ENCODE measurements around the gene DLG2.

The DLG2 gene

DNA sequence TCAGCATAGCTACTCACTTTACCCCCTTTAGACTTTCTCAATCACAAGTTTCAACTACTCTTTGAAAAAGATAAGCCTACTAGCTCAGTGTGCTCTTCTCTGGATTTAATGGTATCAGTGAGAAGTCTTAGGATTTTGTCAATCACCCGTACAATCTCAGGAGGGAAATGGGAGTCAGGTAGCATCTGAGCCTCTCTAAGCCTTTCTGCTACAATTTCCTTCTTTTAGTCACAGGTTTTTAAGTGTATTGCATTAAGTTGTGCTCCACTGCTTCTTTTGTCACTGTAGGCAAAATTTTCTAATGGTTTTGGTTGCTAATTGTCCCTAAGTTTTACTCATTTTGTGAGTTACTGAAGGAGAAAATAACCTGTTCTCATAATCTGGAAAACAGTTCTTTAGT is 1582.4 kb downstream of the DLG2 start:
- TF ChIP-seq, protein P1, sequence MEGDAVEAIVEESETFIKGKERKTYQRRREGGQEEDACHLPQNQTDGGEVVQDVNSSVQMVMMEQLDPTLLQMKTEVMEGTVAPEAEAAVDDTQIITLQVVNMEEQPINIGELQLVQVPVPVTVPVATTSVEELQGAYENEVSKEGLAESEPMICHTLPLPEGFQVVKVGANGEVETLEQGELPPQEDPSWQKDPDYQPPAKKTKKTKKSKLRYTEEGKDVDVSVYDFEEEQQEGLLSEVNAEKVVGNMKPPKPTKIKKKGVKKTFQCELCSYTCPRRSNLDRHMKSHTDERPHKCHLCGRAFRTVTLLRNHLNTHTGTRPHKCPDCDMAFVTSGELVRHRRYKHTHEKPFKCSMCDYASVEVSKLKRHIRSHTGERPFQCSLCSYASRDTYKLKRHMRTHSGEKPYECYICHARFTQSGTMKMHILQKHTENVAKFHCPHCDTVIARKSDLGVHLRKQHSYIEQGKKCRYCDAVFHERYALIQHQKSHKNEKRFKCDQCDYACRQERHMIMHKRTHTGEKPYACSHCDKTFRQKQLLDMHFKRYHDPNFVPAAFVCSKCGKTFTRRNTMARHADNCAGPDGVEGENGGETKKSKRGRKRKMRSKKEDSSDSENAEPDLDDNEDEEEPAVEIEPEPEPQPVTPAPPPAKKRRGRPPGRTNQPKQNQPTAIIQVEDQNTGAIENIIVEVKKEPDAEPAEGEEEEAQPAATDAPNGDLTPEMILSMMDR (IDR thresholded peaks at IDR 0.05; ENCODE audit: low read depth, low read length): no peak
- no peak overlapping the region for H3K4me3 ChIP-seq (replicated peaks in 1 of 2; ENCODE audit: low read depth in 2 of 2, low read length in 2 of 2)

DNA sequence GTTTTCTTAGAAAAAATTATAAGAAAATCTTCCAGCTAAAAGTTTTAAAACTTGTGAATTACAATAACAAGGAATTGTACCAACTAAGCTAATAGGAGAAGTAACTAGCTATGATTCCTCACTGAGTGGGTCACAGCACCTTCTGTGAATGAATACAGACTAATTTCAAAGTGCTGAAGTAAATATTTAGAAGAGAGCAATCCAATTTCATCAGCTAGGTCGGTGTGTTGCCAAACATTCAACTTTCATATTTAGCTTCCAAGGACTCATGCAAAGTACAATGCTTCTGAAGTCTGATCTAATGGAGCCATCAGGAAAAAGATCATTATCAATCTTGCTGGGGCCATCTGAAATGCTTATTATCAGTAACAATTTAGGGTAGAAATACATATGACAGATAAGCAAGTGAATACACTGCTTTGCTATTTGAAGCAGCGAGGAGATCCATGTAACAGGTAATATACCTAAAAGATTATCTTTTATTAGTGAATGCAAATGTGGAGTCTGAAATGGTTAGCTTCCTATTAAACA is 1590.4 kb downstream of the DLG2 start:
- no peak overlapping the region for H3K4me3 ChIP-seq (replicated peaks in 1 of 2; ENCODE audit: low read depth in 2 of 2, low read length in 2 of 2)
- TF ChIP-seq, protein P1 (IDR thresholded peaks at IDR 0.05; ENCODE audit: low read depth, low read length): no peak
- no peak for DNase-seq (ENCODE audit: low read depth in 2 of 2)

More for the DNA sequence above, 1582.4 kb downstream of the DLG2 start:
- no peak for DNase-seq (ENCODE audit: low read depth in 2 of 2)

DNA sequence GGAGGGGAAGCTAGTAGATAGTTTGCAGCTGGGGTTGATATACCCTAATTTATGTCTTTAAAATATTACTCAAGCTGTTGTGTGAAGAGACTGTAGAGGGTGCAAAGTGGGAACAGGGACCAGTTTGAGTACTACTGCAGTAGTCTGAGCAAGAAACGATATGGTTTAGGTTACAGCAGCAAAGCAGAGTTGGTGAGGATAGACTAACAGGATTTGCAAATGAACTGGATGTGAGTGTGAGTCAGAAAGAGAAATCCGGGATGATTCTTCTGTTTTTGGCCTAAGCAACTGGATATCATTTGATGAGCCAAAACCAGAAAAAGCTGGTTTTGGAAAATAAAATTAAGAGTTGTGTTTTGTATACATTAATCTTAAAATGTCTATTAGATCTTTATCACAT is 1591.5 kb downstream of the DLG2 start:
- no peak for DNase-seq (ENCODE audit: low read depth in 2 of 2)
- TF ChIP-seq, protein P1 (IDR thresholded peaks at IDR 0.05; ENCODE audit: low read depth, low read length): no peak
- H3K4me3 ChIP-seq (replicated peaks in 1 of 2; ENCODE audit: low read depth in 2 of 2, low read length in 2 of 2): no peak overlapping the region

DNA sequence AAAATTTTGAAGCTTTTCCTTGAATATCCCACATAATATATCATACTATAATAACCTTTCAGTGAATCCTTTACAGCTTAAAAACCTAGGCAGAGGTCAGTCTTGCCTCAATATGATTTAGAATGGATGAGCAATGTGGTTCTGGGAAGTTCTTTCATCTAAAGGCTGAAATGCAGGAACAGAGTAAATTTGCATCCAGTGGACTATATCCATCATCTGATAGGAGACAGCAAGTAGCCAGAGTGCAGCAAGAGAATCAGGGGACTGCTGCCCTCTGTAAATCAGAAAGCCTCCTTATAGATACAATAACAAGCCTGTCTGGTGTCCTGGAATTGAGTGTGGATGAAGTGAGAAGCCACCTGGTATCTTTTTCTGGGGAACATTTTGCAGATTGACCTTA is 1592.7 kb downstream of the DLG2 start:
- TF ChIP-seq, protein P1 (IDR thresholded peaks at IDR 0.05; ENCODE audit: low read depth, low read length): no peak
- DNase-seq (ENCODE audit: low read depth in 2 of 2): no peak
- no peak overlapping the region for H3K4me3 ChIP-seq (replicated peaks in 1 of 2; ENCODE audit: low read depth in 2 of 2, low read length in 2 of 2)

DNA sequence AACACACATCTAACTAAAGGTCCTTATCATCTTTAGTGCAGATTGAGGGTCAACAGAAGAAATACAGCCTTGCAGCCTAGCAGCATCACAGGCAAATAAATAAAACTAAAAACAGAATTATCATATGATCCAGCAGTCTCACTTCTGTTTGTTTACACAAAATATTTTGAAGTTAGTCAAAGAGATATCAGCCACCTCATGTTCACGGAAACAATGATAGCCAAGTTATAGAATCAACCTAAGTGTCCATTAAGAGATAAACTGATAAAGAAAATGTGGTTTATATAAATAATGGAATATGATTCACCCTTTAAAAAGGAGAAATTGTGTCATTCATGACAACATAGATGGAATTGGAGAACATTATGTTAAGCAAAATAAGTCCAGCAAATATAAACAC is 1602.9 kb downstream of the DLG2 start:
- H3K4me3 ChIP-seq (replicated peaks in 1 of 2; ENCODE audit: low read depth in 2 of 2, low read length in 2 of 2): no peak overlapping the region
- TF ChIP-seq, protein P1 (IDR thresholded peaks at IDR 0.05; ENCODE audit: low read depth, low read length): no peak
- DNase-seq (ENCODE audit: low read depth in 2 of 2): no peak

DNA sequence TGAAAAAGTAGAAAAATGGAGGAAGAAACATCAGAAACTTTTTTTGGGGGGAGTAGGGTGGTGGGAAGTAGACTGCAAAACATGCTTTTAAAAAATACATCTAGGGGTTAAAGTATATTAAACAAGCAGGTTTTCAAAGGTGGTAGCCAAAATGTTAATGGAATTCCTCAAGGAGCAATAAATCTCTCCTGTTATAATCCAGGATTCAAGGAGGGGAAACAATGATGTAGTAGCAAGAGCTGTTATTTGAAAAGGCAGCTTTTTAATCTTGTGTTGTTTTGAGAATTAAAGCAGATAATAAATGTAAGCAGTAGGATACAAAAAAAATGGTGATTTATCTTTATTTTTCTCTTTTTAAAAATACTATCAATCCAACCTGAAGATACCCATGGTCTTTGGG is 1604.4 kb downstream of the DLG2 start:
- no peak overlapping the region for H3K4me3 ChIP-seq (replicated peaks in 1 of 2; ENCODE audit: low read depth in 2 of 2, low read length in 2 of 2)
- no peak for DNase-seq (ENCODE audit: low read depth in 2 of 2)
- TF ChIP-seq, protein P1 (IDR thresholded peaks at IDR 0.05; ENCODE audit: low read depth, low read length): no peak

DNA sequence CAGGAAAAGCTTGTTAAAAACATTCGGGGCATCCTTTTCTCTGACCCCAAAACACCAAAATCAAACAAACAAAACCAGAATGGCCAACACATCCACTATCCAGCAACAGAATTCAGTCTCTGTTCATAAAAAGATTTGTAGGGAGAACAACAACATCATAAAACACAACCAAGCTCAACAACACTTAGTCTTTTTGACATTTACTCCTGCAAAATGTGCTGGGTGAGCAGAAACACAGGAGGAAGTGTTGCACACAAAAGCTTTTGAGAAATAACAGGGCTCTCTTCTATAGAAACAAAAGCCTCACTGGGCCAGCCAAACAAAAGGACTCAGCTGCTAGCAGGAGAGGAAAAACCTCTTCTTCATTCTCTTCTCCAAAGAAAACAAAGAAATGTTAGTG is 1604.9 kb downstream of the DLG2 start:
- peak in 1 of 2 donors; percentile 1 for DNase-seq (ENCODE audit: low read depth in 2 of 2)
- TF ChIP-seq, protein P1 (IDR thresholded peaks at IDR 0.05; ENCODE audit: low read depth, low read length): no peak
- H3K4me3 ChIP-seq (replicated peaks in 1 of 2; ENCODE audit: low read depth in 2 of 2, low read length in 2 of 2): no peak overlapping the region
